Activated CD8-positive, alpha-beta memory T cell treated with anti-CD3 and anti-CD28 coated beads, Interleukin-2, amount 50 U/mL, for 24 hours (primary cell): ENCODE data around the gene ARSD.
A peak's percentile ranks its signal among the peaks of the same experiment; 100 is the strongest.
"Not testable (repeated sequence)": the region's sequence is repeated elsewhere in the genome, so short reads cannot be mapped to it uniquely, and the experiment has no call there.

ENCODE experiments used
- DNase-seq: peaks from one replicate; pipeline ENCODE4 v3.0.0-alpha.2; 2020; ENCODE audit errors: extremely low read depth

ARSD gene, protein sequence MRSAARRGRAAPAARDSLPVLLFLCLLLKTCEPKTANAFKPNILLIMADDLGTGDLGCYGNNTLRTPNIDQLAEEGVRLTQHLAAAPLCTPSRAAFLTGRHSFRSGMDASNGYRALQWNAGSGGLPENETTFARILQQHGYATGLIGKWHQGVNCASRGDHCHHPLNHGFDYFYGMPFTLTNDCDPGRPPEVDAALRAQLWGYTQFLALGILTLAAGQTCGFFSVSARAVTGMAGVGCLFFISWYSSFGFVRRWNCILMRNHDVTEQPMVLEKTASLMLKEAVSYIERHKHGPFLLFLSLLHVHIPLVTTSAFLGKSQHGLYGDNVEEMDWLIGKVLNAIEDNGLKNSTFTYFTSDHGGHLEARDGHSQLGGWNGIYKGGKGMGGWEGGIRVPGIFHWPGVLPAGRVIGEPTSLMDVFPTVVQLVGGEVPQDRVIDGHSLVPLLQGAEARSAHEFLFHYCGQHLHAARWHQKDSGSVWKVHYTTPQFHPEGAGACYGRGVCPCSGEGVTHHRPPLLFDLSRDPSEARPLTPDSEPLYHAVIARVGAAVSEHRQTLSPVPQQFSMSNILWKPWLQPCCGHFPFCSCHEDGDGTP

DNA sequence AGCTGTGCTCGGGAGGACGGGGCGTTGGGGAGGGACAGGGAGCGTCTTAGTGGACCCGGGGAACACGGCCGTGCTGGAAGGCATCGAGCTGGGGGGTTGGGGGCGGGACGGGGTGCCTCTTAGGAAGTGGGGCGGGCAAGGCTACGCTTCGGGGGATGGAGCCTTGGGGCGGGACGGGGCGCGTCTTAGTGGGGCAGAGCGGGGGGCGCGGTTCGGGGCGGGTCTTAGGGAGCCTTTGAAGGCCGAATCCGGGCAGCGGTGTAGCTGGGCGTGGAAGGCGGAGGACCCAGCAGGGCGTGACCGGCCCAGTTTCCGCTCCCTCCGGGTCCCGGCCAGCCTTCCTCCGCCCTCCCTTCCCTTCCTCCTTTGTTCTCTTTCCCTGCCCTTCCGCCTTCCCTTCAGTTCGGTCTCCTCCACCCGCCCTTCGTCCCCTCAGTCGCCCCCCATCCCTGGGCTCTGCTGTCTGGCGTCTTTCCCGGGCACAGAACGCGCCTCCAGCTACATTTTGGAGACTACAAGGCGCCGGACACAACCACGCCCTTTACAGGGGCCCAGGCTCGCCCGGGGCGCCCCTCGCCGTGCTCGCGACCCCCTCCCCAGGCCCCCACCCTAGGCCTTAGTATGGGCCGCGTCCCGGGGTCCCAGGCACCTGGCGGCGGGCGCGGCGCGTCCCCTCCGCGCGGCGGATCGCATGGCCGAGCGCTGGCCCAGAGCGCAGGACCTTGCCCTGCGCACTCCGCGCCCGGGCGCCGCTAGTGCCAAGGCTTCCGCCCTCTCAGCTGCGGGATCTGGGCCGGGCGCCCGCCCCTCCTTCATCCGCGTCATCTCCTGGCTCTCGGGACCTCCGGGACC lies at the start of gene ARSD:
Gene ARSD, minus strand, starts transcription at position 757 of the 852 bp plus-strand sequence. Its CDS starts 64 bp downstream, at position 693.
- DNase-seq, result peak; percentile 8

DNA sequence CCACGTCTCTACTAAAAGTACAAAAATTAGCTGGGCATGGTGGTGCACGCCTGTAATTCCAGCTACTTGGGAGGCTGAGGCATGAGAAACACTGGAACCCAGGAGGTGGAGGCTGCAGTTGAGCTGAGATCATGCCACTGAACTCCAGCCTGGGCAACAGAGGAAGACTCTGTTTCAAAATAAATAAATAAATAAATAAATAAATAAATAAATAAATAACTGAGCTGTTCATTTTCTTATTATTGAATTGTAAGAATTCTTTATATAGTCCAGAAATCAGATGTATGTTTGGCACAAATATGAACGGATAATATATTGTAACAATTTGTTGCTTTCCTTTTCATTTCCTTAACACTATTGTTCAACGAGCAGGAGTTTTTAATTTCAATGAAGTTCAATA lies 49.5 kb upstream of the ARSD start:
- DNase-seq, result not testable (repeated sequence)

DNA sequence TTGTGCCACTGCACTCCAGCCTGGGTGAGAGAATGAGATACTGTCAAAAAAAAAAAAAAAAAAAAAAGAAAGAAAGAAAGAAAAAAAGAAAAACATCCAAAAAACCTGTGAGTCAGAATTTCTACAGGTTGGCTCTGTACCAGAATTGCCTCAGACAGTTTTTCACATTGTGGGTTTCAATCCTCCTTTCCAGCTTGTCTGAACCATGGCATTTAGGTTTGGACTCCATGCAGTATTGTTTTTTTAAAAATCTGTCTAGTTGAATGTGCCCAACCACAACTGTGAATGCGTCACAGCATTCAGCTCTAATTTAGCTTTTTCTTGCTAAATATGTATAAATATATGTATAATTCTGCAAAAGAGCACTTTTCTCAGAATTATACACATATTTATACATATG lies 45.8 kb upstream of the ARSD start:
- DNase-seq, result no peak

DNA sequence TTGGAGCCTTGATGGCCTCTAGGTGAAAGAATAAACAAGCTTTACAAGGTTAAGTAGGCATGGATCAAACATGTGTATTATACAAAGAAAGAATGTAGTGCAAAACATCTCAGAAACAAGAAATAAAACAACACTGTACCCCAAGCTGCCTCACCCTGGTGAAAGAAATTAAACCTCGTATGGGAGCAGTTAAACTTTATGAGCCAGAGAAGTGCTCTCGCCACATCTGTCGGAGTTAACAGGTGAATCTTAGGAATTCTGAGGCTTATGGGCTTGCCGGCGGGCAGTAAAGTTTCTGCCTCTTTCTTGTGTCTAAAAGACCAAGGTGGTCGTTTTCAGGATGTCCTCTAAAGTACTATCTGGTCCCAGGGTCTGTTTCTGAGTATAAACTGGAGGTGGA lies 43.3 kb upstream of the ARSD start:
- DNase-seq, result no peak

DNA sequence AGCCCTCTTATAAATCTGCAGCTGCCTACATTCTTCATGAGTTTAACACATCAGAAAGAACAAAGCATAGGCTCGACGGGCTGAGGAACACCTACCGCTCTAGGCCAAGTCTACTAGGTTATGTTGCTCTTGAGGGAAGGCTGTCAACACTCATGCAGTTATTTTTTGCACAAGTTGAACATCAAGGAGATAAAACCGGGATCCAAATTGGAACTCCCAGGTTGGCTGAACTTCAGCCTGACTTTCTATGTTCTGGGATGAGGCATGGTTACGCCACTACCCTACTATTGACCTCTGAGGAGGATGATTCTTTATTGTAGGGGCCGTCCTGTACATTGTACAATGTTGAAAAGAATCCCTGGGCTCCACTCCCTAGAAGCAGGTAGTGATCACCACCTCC lies 39.9 kb upstream of the ARSD start:
- no peak for DNase-seq

DNA sequence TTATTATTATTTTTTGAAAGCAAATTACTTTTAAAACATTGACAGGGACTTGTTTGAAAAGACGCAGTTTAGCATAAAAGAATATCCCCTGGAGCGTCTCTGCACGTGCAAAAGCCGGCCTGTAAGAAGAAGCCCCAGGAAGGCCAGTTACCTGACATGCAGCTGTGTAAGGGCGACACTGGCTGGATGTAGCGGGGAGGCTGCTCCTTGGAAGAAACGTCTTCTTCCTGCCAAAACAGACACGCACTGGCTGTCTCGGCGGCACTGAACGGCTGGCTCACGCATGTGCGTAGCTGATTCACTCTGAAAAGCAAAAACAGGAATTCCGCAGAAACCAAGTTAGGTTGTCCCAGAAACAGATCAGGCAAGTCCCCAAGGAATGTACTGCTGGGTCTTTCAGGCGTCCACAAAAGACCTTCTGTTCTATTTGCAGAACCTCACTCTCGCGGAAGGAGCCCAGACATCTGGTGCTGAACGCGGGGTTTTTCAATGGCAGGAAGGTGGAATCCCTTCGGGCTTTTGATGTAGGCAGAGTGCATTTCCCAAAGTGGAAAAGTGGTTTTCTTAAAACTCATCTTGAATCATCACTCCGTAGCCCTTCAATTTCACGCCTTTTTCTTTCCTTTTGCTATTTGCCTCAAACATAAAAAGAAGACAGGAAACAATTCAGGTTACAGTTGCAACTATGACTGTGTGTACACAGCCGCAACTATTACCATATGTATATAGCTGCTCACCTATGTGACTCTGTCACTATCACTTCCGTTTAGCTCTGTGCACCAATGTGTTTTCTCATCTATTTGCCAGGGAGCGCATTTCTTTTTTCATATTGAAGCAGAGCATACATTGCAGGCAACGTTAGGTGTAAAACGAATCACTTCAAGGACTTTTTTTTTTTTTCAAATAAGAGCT lies 39.1 kb upstream of the ARSD start:
- DNase-seq, result no peak

DNA sequence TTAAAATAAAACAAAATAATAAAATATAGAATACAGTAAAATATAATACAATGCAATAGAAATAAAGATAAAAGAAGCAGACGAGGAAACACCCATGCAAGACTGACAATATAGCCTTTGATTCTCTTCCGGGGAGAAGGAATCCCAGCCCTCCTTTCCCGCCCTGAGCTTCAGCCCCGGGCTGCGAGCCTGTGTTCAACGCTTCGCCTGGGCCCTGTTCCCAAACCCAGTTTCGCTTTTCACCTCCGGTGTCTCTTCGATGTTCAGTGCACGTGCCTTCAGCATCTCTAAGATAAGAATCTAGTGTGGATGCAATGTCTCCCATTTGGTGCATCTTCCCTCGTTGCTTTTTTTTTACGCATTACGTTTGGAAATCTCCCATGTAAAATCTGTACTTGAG lies 38.4 kb upstream of the ARSD start:
- DNase-seq, result no peak

DNA sequence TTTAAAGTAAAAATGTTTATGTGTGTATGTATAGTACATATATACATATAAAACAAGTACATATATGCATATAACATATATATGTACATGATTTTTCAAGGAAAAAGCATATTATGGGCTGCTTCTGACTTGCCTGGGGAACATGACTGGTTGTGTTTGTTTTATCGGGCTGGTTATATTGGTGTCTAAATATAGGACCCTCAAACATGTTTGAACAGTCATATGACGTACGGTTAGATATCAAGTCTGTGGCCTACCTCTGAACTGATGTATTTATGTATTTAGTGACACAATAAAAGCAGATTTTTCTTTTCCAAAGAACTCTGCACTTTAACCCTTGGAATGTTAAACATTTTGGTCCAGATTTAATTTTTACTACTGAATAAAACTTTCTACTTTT lies 37.9 kb upstream of the ARSD start:
- no peak for DNase-seq

DNA sequence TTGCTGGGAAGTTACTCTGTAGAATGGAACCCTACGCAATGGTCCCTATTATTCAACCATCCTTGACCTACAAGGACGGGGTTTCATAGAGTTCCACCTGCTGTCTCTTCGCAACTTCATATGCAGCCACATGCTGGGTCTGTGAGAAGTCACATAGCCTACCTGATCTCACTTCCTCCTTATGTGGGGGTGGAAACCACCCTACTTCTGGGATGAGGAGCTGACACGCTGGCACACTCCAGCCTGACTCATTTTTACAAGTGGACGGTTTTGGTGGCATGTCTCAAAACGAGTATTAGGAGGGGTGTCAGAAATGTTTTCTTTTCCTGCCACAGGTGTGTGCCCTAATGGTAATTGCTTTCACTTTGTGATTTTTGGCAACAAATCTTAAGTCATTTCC lies 36.8 kb upstream of the ARSD start:
- DNase-seq, result no peak

DNA sequence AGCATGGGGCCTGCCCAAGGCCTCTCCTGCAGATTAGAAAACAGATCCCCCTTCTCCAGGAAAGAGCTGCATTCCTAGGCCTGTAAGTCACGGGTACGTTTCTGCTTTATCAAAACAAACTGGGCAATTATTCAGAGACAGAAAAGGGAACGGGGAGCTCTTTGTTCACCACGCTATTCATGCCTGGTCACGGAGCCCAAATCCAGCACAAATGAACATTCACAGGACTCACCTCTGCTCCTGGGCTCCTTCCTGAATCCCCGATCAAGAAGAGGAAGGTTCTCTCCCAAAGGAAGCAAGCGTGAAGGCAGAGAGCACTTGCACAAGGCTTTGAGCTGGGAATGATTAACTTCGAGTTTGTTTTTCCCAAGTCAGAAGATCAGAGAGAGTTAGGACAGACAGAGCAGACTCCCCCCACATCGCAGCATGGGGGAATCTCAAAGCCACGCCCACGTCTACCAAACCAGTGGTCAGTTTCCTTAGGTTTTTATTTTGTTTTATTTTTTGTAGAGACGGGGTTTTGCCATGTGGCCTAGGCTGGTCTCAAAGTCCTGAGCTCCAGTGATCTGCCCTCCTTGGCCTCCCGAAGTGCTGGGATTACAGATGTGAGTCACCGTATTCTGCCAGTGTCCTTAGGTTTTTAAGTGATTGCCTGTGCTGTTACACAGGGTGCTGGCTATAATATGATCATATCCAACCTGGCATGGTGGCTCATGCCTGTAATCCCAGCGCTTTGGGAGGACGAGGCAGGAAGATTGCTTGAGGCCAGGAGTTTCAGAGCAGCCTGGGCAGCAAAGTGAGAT lies 35.1 kb upstream of the ARSD start:
- DNase-seq, result not testable (repeated sequence)

DNA sequence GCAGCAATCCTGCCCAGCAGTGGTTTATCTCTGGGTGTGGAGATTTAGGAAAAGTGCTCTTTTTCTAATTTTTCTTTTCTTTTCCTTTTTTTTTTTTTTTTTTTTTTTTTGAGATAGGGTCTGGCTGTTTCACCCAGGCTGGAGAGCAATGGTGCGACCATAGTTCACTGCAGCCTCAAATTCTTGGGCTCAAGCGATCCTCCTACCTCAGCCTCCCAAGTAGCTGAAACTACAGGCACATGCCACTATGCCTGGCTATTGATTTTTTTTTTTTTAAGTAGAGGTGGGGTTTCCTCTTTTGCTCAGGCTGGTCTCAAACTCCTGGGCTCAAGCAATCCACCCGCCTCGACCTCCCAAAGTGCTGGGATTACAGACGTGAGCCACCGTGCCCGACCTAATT lies 34.3 kb upstream of the ARSD start:
- DNase-seq, result not testable (repeated sequence)

DNA sequence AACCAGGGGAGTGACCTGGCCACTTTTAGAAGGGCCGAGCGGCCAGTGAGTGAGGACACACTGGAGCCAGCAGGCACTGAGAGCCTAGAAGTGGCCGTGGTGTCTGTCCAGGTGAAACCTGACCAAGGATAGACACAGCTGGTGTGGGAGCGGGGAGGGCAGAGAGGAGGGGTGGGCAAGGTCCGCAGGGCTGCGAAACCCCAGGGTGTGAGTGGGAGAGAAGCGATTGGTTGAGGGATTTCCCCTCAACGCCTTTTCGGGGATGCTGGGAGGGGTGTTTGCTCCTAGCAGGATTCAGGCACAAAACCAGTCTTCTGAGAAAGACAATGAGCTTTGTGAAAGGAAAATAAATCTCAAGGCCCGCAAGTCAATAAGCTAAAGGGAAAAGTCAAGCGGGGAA lies 33.2 kb upstream of the ARSD start:
- DNase-seq, result no peak

DNA sequence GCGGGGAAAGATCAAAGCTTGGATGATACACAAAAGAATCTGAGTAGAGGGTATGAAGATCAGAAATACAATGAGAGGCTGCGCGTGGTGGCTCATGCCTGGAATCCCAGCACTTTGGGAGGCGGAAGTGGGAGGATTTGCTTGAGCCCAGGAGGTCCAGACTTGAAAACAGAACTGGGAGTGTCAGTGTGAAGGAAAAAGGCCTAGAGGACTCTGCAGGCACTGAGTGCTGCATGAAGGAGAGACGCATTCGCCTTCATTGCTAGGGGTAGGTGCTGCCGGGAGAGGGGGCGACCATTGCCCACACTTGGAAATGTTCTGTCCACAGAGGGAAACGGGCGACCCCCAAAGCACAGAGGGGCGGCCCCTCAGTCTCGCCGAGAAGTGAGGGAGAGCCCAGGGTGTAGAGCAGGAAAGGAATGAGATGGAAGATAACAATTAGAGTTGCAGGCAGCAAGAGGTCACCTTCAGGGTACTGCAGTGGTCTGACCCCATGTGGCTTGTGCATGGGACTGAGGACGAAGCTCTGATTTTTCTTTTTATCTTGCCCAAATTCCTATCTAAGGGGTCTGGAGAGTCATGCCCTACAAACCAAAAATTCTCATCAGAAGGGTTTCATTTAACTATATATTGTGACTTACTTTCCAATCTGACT lies 31.8 kb upstream of the ARSD start:
- DNase-seq, result no peak

DNA sequence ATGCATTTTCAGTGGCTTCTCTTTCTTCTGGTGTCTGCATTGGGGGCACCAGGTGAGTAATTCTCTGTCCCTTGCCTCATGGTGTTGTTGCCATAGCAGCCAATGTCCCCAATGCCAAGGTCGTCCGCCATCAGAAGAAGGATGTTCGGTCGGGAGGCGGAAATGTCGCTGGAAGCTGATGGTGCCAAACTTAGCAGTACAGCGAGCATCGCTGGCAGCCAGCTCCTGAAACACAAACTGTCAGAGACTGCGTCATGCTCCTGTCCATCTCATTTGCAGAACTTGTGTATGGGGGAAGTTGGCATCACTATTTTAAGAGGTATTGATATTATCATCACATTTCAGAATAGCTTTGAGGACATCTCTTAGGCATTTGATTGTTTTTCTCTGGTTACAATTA lies 29.1 kb upstream of the ARSD start:
- no peak for DNase-seq

DNA sequence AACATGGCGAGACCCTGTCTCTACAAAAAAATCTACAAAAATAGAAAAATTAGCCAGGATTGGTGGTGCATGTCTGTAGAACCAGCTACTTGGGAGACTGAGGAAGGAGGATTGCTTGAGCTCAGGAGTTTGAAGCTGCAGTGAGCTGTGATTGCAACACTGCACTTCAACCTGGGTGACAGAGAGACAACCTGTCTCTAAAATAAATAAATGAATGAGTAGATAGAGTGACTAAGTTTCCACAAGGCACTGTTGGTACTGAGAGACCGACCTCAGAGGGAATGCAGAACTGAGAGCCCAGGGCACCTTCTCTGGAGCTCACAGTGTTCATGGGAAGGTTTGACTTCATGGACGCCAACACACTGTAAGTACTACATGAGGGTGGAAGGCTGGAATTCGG lies 26.7 kb upstream of the ARSD start:
- no peak for DNase-seq

DNA sequence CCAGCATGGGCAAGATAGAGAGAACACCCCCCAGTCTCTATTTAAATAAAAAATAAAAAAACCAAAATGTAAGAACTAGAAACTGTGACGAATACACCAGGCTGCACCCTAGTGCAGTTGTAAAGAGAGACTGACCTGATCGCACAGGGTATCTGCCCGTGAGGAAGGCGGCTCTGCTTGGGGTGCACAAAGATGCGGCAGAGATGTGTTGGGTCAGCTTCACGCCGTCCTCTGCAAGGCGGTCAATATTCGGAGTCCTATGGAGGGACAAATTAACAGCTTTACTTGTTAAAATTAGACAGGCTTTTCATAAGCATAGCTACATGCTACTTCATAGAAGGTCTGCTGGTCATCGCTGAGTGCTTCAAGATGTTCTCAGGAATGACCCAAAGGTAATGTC lies 26.1 kb upstream of the ARSD start:
- DNase-seq, result no peak

DNA sequence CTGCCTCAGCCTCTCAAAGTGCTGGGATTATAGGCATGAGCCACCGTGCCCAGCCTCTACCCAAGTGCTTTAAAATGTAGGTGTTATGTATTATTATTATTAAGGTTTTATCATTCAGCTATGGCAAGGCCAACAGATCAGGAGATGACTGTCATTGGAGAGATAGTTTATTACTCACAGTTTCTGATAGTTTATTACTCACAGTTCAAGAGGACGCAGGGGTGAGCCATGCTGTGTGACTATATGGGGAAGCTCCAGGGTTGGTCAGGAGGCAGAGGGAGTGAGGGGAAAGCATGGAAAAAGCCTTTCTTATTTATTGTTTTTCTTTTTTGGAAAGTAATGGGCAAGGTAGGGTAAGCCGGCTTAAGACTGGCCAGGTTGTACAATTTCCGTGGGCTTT lies 25.4 kb upstream of the ARSD start:
- no peak for DNase-seq

DNA sequence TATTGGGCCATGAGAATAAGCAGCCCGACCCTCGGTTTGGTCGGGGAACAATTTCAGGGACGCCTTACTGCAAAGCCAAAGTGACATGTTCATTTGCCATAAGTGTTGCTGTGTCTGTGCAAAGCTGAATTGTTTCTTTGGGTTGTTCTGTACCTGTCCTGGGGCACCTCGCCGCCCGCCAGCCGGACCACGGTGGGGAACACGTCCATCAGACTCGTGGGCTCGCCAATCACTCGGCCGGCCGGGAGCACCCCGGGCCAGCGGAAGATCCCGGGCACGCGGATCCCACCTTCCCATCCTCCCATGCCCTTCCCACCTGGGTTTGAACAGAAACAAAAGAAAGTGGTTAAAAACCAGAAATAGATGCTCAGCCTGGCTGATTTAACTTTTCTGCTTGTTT lies 8.8 kb upstream of the ARSD start:
- not testable (repeated sequence) for DNase-seq

DNA sequence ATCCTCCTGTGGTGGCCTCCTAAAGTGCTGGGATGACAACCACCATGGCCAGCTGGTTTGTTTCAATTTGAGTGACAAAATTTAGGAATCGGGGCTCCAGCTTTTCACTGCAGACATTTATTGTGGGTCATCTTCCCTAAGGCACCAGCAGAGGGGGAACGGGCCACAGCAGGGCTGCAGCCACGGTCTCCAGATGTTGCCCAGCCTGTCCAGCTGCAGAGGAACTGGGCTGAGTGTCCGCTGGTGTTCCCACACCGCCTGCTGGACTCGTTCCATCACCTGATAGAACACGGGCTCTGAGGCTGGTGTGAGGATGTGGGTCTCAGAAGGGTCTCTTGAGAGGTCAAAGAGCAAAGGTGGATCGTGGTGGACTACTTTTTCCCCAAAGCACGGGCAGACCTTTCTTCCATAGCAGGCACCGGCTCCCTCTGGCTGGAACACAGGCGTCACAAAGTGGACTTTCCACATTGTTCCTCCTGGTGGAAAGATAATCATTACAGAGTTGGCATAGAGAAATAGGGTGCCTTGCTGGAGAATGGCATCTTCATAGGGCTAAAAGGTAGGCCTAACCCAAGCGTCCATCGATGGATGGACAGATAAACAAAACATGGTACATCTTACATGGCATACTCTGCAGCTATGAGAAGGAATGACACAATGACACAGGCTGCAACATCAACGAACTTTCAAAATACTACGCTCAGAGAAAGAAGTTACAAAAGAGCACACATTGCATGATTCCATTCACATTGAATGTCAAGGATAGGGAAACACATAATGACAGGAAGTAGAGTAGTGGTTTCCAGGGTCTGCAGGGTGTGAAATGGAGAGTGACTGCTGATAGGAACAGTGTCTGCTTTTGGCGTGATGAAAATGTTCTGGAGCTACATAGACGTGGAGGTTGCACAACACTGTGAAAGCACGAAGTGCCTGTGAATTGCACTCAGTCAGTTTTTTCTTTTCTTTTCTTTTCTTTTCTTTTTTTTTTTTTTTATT lies 5.9 kb upstream of the ARSD start:
- no peak for DNase-seq
